K562 (cell line): ENCODE results near the gene SMOC2. TPM values are rescaled to one million over a fixed set of nuclear protein-coding genes. Genes with fewer than 3 reads are reported as not detected.

ENCODE experiments used
- ARID2 ChIP-seq: fragments of 450-650 bp; IDR thresholded peaks from 2 replicates; pipeline ENCODE4 v1.6.1; 2017; ENCODE audit warnings: antibody characterized with exemption, mild to moderate bottlenecking
- FOXP4 ChIP-seq: sonication (generic); formaldehyde crosslinking; IDR thresholded peaks from 2 replicates; pipeline ENCODE4 v1.8.0; 2022; ENCODE audit warnings: mild to moderate bottlenecking, missing genetic modification reagents, borderline replicate concordance
- HEY1 ChIP-seq: fragments of 250-450 bp; sonication (Bioruptor Pico); IDR thresholded peaks from 2 replicates; pipeline ENCODE4 v1.5.0; 2020; ENCODE audit warnings: mild to moderate bottlenecking, moderate library complexity, borderline replicate concordance
- ILF3 ChIP-seq: fragments of 450-650 bp; IDR thresholded peaks from 2 replicates; pipeline ENCODE4 v1.6.1; 2018; ENCODE audit warnings: antibody characterized with exemption, mild to moderate bottlenecking, moderate library complexity, borderline replicate concordance
- ZBTB40 ChIP-seq, 2 experiments: fragments of 450-650 bp in 1 of 2; sonication (generic) in 1 of 2; formaldehyde crosslinking in 1 of 2; IDR thresholded peaks; 2 replicates each; pipeline versions ENCODE4 v1.7.1 to v1.9.0; 2016 to 2022; ENCODE audit warnings: inconsistent platforms in 1 of 2, mild to moderate bottlenecking in 1 of 2, missing genetic modification reagents in 1 of 2
- polyA plus RNA-seq, 8 experiments: library from polyadenylated mRNA; depleted of rRNA in 4 of 8; stranded (reverse) in 5 of 8; unstranded in 3 of 8; fragments of >200 nt; fragmentation: Nextera tagmentation in 2 of 8; fragmentation: Illumina TruSeq in 1 of 8; extraction: Ambion mirVana in 2 of 8; extraction: Trizol in 1 of 8; gene quantifications; 2 replicates each; pipeline versions ENCODE4 v1.2.1 to v1.2.3, GENCODE V29; 2011 to 2014; ENCODE audit warnings: inconsistent platforms in 1 of 8, missing spikeins in 1 of 8
- total RNA-seq, 7 experiments: library from RNA; depleted of rRNA in 6 of 7; stranded (reverse); fragments of >200 nt in 6 of 7; fragmentation: Illumina TruSeq in 2 of 7; extraction: Trizol in 2 of 7; gene quantifications; 2 replicates each; pipeline versions ENCODE4 v1.2.1 to v1.2.3, GENCODE V29; 2011 to 2021; ENCODE audit warnings: low replicate concordance in 1 of 7

SMOC2 gene
- total and polyA plus RNA-seq, 9 of the 15 experiments (the other 6 are each of a cell fraction or from before 2014, with no cell fraction given), result 0.45 to 2.3 (median 1.1) TPM

GRCh38 chr6:168649209-168649608 lies 208.2 kb downstream of the SMOC2 start (continued):
- no peak for TF ChIP-seq ZBTB40 (IDR thresholded peaks at IDR 0.05)
- TF ChIP-seq ZBTB40 (CRISPR knock-in tag; IDR thresholded peaks at IDR 0.05), result no peak
- TF ChIP-seq ILF3, result no peak
- TF ChIP-seq FOXP4 (CRISPR knock-in tag), result no peak
- TF ChIP-seq ARID2, result no peak
- TF ChIP-seq HEY1, result no peak
